Breast epithelium (tissue), 3 donors: ENCODE measurements around the gene DLGAP3.

ENCODE experiments used
- POLR2A ChIP-seq: fragments of 450-650 bp; IDR thresholded peaks from one replicate; pipeline ENCODE4 v1.6.1; 2016; ENCODE audit warnings: antibody characterized with exemption, mild to moderate bottlenecking, moderate library complexity
- POLR2AphosphoS5 ChIP-seq, 3 donors: sonication (generic); formaldehyde crosslinking; IDR thresholded peaks; one replicate each; pipeline ENCODE4 v1.6.1; 2017; ENCODE audit warnings: antibody characterized with exemption in 3 of 3
- TF ChIP-seq, protein P1 (sequence below), 3 donors: fragments of 450-650 bp; IDR thresholded peaks; one replicate each; pipeline ENCODE4 v1.5.1; 2016 to 2017; ENCODE audit warnings: antibody characterized with exemption in 3 of 3, mild to moderate bottlenecking in 3 of 3, moderate library complexity in 3 of 3

DNA sequence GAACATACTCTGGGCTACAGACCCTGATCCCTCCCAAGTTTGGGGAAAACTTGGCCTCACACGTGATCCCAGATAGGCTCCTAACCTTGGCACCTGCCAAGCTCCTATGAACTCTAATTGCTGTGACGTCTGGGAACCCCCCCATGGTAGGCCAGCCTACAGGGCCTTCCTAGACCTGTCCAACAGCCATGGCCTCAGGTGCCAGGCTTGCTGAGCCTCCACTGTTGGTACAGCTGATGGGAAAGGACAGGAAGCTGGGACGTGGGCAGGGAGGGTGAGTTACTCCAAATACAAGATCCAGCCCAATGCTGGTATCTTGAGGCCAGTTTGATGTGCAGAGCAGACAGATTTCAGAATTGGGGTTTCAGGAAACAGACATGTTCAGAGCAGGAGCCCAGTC is 89.0 kb downstream of the DLGAP3 start:
- TF ChIP-seq POLR2A (no peak), POLR2AphosphoS5 (IDR thresholded peaks at IDR 0.05) (no peak)
- TF ChIP-seq, protein P1, sequence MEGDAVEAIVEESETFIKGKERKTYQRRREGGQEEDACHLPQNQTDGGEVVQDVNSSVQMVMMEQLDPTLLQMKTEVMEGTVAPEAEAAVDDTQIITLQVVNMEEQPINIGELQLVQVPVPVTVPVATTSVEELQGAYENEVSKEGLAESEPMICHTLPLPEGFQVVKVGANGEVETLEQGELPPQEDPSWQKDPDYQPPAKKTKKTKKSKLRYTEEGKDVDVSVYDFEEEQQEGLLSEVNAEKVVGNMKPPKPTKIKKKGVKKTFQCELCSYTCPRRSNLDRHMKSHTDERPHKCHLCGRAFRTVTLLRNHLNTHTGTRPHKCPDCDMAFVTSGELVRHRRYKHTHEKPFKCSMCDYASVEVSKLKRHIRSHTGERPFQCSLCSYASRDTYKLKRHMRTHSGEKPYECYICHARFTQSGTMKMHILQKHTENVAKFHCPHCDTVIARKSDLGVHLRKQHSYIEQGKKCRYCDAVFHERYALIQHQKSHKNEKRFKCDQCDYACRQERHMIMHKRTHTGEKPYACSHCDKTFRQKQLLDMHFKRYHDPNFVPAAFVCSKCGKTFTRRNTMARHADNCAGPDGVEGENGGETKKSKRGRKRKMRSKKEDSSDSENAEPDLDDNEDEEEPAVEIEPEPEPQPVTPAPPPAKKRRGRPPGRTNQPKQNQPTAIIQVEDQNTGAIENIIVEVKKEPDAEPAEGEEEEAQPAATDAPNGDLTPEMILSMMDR (IDR thresholded peaks at IDR 0.05), result no peak
